IMR-90 (cell line): ENCODE measurements around the gene APEX1. TPM values are rescaled to one million over a fixed set of nuclear protein-coding genes. Genes with fewer than 3 reads are reported as not detected.

Experiments used
- ATAC-seq: fragments of 200-7000 bp; cut with Tn5 transposase; 2 replicates; pipeline ENCODE4 v1.9.1; 2020; ENCODE audit warnings: low read depth, mild to moderate bottlenecking, moderate library complexity
- BruUV-seq: library from RNA; stranded (reverse); fragments of 400-500 nt; replicated peaks from 2 replicates; lab custom pipeline; 2021; lab: Mats Ljungman, UMichigan
- CTCF ChIA-PET: fragments of 300-600 bp; formaldehyde crosslinking; extraction: SDS; loops from one replicate; lab custom pipeline; 2021; ENCODE audit warnings: antibody characterized with exemption; lab: Yijun Ruan, JAX
- POLR2A ChIA-PET: fragments of 300-600 bp; sonication (Branson Sonifier 250); formaldehyde crosslinking; loops from one replicate; lab custom pipeline; 2022; ENCODE audit warnings: antibody characterized with exemption; ENCODE audit not compliant: unreplicated experiment; lab: Charles Lee
- DNase-seq: peaks from one replicate; pipeline ENCODE4 v3.0.0; 2013
- H2AFZ ChIP-seq: replicated peaks from 2 replicates; pipeline ENCODE3; 2013; ENCODE audit warnings: low read length, mild to moderate bottlenecking; ENCODE audit not compliant: poor library complexity
- H2AK5ac ChIP-seq: 2 replicates; pipeline ENCODE4 v1.6.1; 2013; ENCODE audit warnings: low read depth, low read length, inconsistent platforms
- H2AK9ac ChIP-seq: replicated peaks from 2 replicates; pipeline ENCODE3; 2013; ENCODE audit warnings: mild to moderate bottlenecking, low read depth, low read length, moderate library complexity; ENCODE audit not compliant: poor library complexity
- H2BK120ac ChIP-seq: 2 replicates; pipeline ENCODE4 v1.6.1; 2013; ENCODE audit warnings: low read depth, low read length, inconsistent platforms
- H2BK15ac ChIP-seq: 3 replicates; pipeline ENCODE4 v1.6.1; 2013; ENCODE audit warnings: low read depth, low read length, inconsistent platforms
- H2BK20ac ChIP-seq: 2 replicates; pipeline ENCODE4 v1.6.1; 2013; ENCODE audit warnings: low read depth, mild to moderate bottlenecking, inconsistent platforms, low read length, moderate library complexity
- H2BK5ac ChIP-seq: 2 replicates; pipeline ENCODE4 v1.6.1; 2013; ENCODE audit warnings: mild to moderate bottlenecking, low read depth, low read length, inconsistent platforms; ENCODE audit not compliant: poor library complexity, severe bottlenecking
- H3K14ac ChIP-seq: replicated peaks from 2 replicates; pipeline ENCODE4 v1.6.1; 2013; ENCODE audit warnings: low read depth, low read length, inconsistent platforms
- H3K18ac ChIP-seq: 2 replicates; pipeline ENCODE4 v1.6.1; 2013; ENCODE audit warnings: low read depth, low read length, control low read depth
- H3K23ac ChIP-seq: 2 replicates; pipeline ENCODE4 v1.6.1; 2013; ENCODE audit warnings: low read depth, low read length, inconsistent platforms
- H3K27ac ChIP-seq: 2 replicates; pipeline ENCODE4 v1.5.1; 2013; ENCODE audit warnings: mild to moderate bottlenecking, control low read depth, low read length; ENCODE audit not compliant: insufficient read depth
- H3K27me3 ChIP-seq: 2 replicates; pipeline ENCODE4 v1.6.1; 2013; ENCODE audit warnings: low read length; ENCODE audit not compliant: control insufficient read depth, insufficient read depth
- H3K36me3 ChIP-seq: 2 replicates; pipeline ENCODE4 v1.6.1; 2013; ENCODE audit warnings: low read length, mixed read lengths; ENCODE audit not compliant: control insufficient read depth, insufficient read depth
- H3K4ac ChIP-seq: 2 replicates; pipeline ENCODE4 v1.6.1; 2013; ENCODE audit warnings: low read depth, low read length, inconsistent platforms
- H3K4me1 ChIP-seq: 2 replicates; pipeline ENCODE4 v1.6.1; 2013; ENCODE audit warnings: low read length, mixed read lengths; ENCODE audit not compliant: control insufficient read depth, insufficient read depth
- H3K4me2 ChIP-seq: 2 replicates; pipeline ENCODE4 v1.6.1; 2013; ENCODE audit warnings: low read depth, mild to moderate bottlenecking, control low read depth, low read length, moderate library complexity
- H3K4me3 ChIP-seq: 2 replicates; pipeline ENCODE4 v1.5.1; 2013; ENCODE audit warnings: low read depth, mild to moderate bottlenecking, control low read depth, low read length, moderate library complexity; ENCODE audit not compliant: insufficient read depth
- H3K56ac ChIP-seq: 2 replicates; pipeline ENCODE4 v1.6.1; 2013; ENCODE audit warnings: low read length, inconsistent platforms; ENCODE audit not compliant: insufficient read depth; ENCODE audit errors: extremely low read depth
- H3K79me1 ChIP-seq, 2 experiments: 2 replicates each; pipeline ENCODE4 v1.6.1; 2013; ENCODE audit warnings: low read length in 2 of 2, inconsistent platforms in 1 of 2, low read depth in 1 of 2
- H3K9ac ChIP-seq: 2 replicates; pipeline ENCODE4 v1.6.1; 2013; ENCODE audit warnings: low read depth, low read length, control low read depth
- H3K9me1 ChIP-seq: 2 replicates; pipeline ENCODE4 v1.6.1; 2013; ENCODE audit warnings: low read length, inconsistent platforms; ENCODE audit not compliant: insufficient read depth
- H3K9me3 ChIP-seq: 2 replicates; pipeline ENCODE4 v1.6.1; 2013; ENCODE audit warnings: low read length; ENCODE audit not compliant: control insufficient read depth, insufficient read depth
- H4K20me1 ChIP-seq: 2 replicates; pipeline ENCODE4 v1.6.1; 2013; ENCODE audit warnings: low read length, inconsistent platforms; ENCODE audit not compliant: insufficient read depth
- H4K5ac ChIP-seq: 2 replicates; pipeline ENCODE4 v1.6.1; 2013; ENCODE audit warnings: mild to moderate bottlenecking, low read depth, low read length, control low read depth
- H4K8ac ChIP-seq, 2 experiments: 2 replicates each; pipeline ENCODE4 v1.6.1; 2013; ENCODE audit warnings: low read depth in 2 of 2, low read length in 2 of 2, control low read depth in 1 of 2, inconsistent platforms in 1 of 2
- H4K91ac ChIP-seq: 2 replicates; pipeline ENCODE4 v1.6.1; 2013; ENCODE audit warnings: low read depth, low read length, inconsistent platforms; ENCODE audit not compliant: insufficient read depth
- RAD21 ChIP-seq: IDR thresholded peaks from 2 replicates; pipeline ENCODE4 v1.6.1; 2012; ENCODE audit warnings: low read length, improper control_type of control experiment
- WGBS, 2 experiments: methylation state at CpG; one replicate each; pipeline versions ENCODE4 v1.1.5 to v1.1.7; 2013; ENCODE audit warnings: missing lambda C conversion rate in 2 of 2; ENCODE audit not compliant: insufficient read length in 1 of 2; ENCODE audit errors: extremely low coverage in 2 of 2; 5-methylcytosine and 5-hydroxymethylcytosine counted together
- dilution Hi-C: fragments of 300-500 bp; cut with HindIII; formaldehyde crosslinking; loops from one replicate; pipeline ENCODE4 v1.14.3; 2018; ENCODE audit warnings: low sequenced_read_pairs; ENCODE audit not compliant: unreplicated experiment
- in situ Hi-C: fragments of 300-500 bp; cut with MboI; formaldehyde crosslinking; loops from 3 replicates; pipeline ENCODE4 v1.14.3; 2019; ENCODE audit warnings: low sequenced_read_pairs, inconsistent platforms, mixed read lengths
- intact Hi-C: fragments of 100-400 bp; cut with micrococcal nuclease; formaldehyde crosslinking; loops from 2 replicates; pipeline ENCODE4 v1.10.0; 2022
- polyA plus RNA-seq, 3 experiments: library from polyadenylated mRNA; depleted of rRNA; stranded (reverse); fragments of >200 nt; gene quantifications; 2 replicates each; pipeline ENCODE4 v1.2.3, GENCODE V29; 2012; ENCODE audit warnings: low replicate concordance in 1 of 3
- total RNA-seq: library from RNA; depleted of rRNA; stranded (reverse); fragments of >200 nt; gene quantifications from 2 replicates; pipeline ENCODE4 v1.2.3, GENCODE V29; 2012

Gene APEX1
- total and polyA plus RNA-seq, 2 of the 4 experiments (the other 2 are of a cell fraction) = 125 to 241 TPM

DNA sequence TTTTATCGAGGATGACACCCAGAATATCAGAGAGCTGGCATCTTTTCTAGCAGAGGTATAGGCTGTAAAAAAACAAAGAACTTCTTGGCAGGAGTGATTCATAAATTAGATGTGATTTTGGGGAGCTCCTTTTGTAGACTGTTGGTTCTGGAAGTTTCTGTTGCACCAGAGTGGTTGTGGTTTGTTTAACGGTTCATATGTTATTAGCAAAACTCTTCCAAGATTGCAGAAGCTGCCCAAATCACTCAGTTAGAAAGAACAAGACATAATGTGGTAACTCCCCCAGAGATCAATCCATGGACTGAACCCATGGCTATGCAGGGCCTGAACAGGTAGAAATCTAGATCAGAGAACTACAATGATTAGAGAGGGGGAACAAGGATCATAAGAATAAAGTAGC, 43.6 kb downstream of the APEX1 start:
- Histone ChIP-seq H3K18ac (no peak overlapping the region), H2AK5ac (no peak overlapping the region), H3K4me1 (no peaks in the 10 kb centered on the region; the same call in 1 of the 2 replicates), H3K56ac (no peak overlapping the region), H3K9me1 (no peaks in the 10 kb centered on the region), H4K20me1 (no peaks in the 10 kb centered on the region), H4K5ac (no peak overlapping the region), H2BK120ac (no peak overlapping the region), H3K9me3 (no peaks in the 10 kb centered on the region), H3K79me1 (no peaks in the 10 kb centered on the region), H2AK9ac (no peak overlapping the region), H3K4me3 (no peak overlapping the region), H2AFZ (no peak overlapping the region), H3K14ac (no peak overlapping the region), H3K36me3 (no peaks in the 10 kb centered on the region), H4K91ac (no peak overlapping the region), H3K4ac (no peak overlapping the region), H2BK15ac (no peak overlapping the region), H2BK20ac (no peak overlapping the region), H3K4me2 (no peak overlapping the region), H3K27ac (no peak overlapping the region), H2BK5ac (no peak overlapping the region), H4K8ac (no peak overlapping the region), H3K23ac (no peak overlapping the region), H3K27me3 (no peaks in the 10 kb centered on the region), H3K9ac (no peak overlapping the region)
- ChIA-PET CTCF (no interaction called here), POLR2A (no interaction called here)
- WGBS, 2 experiments = no CpG with 5 or more reads among the region's 2 CpGs
- no TSS peak for BruUV-seq
- dilution Hi-C loops (no loop called here), in situ Hi-C loops (no loop called here), intact Hi-C loops (no loop called here)
- DNase-seq (no peak), ATAC-seq (no peak)
- TF ChIP-seq RAD21 = no peak
